Vagina (tissue), 2 donors: ENCODE data around the gene CHD9. TPM values are rescaled to one million over a fixed set of nuclear protein-coding genes. Genes with fewer than 3 reads are reported as not detected.

Source experiments
- DNase-seq, 2 donors: peaks; one replicate each; pipeline ENCODE4 v3.0.0-alpha.2; 2017; ENCODE audit errors: extremely low spot score in 2 of 2
- H3K27ac ChIP-seq: fragments of 200-600 bp; sonication (generic); one replicate; pipeline ENCODE4 v1.5.1; 2019
- H3K27me3 ChIP-seq: fragments of 200-600 bp; sonication (generic); one replicate; pipeline ENCODE4 v1.5.1; 2019
- H3K36me3 ChIP-seq, 2 donors: fragments of 200-600 bp; sonication (generic); one replicate each; pipeline ENCODE4 v1.5.1; 2017 to 2019
- H3K4me1 ChIP-seq: fragments of 200-600 bp; sonication (generic); one replicate; pipeline ENCODE4 v1.5.1; 2019
- H3K4me3 ChIP-seq, 2 donors: fragments of 200-600 bp; sonication (generic); 1 replicate in 1 of 2; 2 replicates in 1 of 2; pipeline ENCODE4 v1.5.1; 2016 to 2019
- H3K9me3 ChIP-seq: fragments of 200-600 bp; sonication (generic); one replicate; pipeline ENCODE4 v1.5.1; 2019
- POLR2A ChIP-seq, 2 donors: fragments of 450-650 bp; IDR thresholded peaks; one replicate each; pipeline ENCODE4 v1.6.1; 2017; ENCODE audit warnings: antibody characterized with exemption in 2 of 2, mild to moderate bottlenecking in 2 of 2, moderate library complexity in 2 of 2
- POLR2AphosphoS5 ChIP-seq, 2 donors: sonication (generic); formaldehyde crosslinking; IDR thresholded peaks; one replicate each; pipeline ENCODE4 v1.9.0; 2017; ENCODE audit warnings: antibody characterized with exemption in 2 of 2, mild to moderate bottlenecking in 2 of 2, low read depth in 1 of 2; ENCODE audit not compliant: insufficient read depth in 1 of 2
- intact Hi-C: fragments of 100-400 bp; cut with DNase I; formaldehyde crosslinking; loops from one replicate; pipeline ENCODE4 v1.15.1; 2023
- total RNA-seq: library from RNA; depleted of rRNA; stranded (reverse); fragments of >200 nt; gene quantifications from one replicate; pipeline ENCODE4 v1.2.3, GENCODE V29; 2016
- TF ChIP-seq, protein P1 (sequence below), 3 experiments: fragments of 450-650 bp in 2 of 3; fragments of 200-600 bp in 1 of 3; sonication (generic) in 1 of 3; IDR thresholded peaks; one replicate each; pipeline ENCODE4 v1.5.1; 2017 to 2019; ENCODE audit warnings: antibody characterized with exemption in 3 of 3, mild to moderate bottlenecking in 2 of 3, moderate library complexity in 2 of 3

The CHD9 gene
- total RNA-seq, 1 donor from 2014 or later = 77.6 TPM

GRCh38 chr16:53057658-53058057 lies 2.9 kb downstream of the CHD9 start:
- no peaks in the 10 kb centered on the region for H3K36me3 ChIP-seq
- no peaks in the 10 kb centered on the region for H3K27me3 ChIP-seq
- H3K4me3 ChIP-seq = no peak overlapping the region
- H3K9me3 ChIP-seq = no peaks in the 10 kb centered on the region
- TF ChIP-seq POLR2A (IDR thresholded peaks at IDR 0.05) = no peak
- TF ChIP-seq POLR2AphosphoS5 (IDR thresholded peaks at IDR 0.05; ENCODE audit: insufficient read depth in 1 of 2, low read depth in 1 of 2) = no peak
- TF ChIP-seq, protein P1, sequence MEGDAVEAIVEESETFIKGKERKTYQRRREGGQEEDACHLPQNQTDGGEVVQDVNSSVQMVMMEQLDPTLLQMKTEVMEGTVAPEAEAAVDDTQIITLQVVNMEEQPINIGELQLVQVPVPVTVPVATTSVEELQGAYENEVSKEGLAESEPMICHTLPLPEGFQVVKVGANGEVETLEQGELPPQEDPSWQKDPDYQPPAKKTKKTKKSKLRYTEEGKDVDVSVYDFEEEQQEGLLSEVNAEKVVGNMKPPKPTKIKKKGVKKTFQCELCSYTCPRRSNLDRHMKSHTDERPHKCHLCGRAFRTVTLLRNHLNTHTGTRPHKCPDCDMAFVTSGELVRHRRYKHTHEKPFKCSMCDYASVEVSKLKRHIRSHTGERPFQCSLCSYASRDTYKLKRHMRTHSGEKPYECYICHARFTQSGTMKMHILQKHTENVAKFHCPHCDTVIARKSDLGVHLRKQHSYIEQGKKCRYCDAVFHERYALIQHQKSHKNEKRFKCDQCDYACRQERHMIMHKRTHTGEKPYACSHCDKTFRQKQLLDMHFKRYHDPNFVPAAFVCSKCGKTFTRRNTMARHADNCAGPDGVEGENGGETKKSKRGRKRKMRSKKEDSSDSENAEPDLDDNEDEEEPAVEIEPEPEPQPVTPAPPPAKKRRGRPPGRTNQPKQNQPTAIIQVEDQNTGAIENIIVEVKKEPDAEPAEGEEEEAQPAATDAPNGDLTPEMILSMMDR (IDR thresholded peaks at IDR 0.05) = no peak
- H3K27ac ChIP-seq = no peak overlapping the region
- intact Hi-C loops = loop anchor here (10.0 kb wide), 3 partner anchors 77 to 147 kb away; no protein-coding TSS in a partner anchor
- no peak for DNase-seq
- H3K4me1 ChIP-seq = peaks cover 57% of the 10 kb centered on the region

DNA sequence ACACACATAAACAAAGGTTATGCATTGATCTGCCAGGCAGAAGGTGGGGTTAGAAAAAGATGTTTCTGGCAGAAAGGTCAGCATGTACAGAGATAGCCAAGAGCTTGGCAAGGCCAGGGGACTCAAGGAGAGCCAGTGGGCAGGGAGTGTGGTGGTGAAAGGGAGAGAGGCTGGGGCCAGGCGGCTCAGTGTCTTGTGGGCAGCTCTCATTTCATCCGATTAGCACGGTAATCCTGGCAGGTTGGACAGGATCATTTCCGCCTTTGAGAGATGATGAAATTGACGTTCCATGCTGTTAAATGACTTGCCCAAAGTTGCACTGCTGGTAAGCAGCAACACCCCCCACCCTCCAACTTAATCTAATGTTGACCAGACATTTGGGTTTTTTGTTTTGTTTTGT lies 3.6 kb downstream of the CHD9 start:
- Histone ChIP-seq H3K27me3 (no peaks in the 10 kb centered on the region), H3K36me3 (no peaks in the 10 kb centered on the region), H3K4me3 (no peak overlapping the region), H3K9me3 (no peaks in the 10 kb centered on the region), H3K27ac (no peak overlapping the region), H3K4me1 (peaks cover 55% of the 10 kb centered on the region)
- intact Hi-C loops = loop anchor here (10.0 kb wide), 3 partner anchors 76 to 146 kb away; no protein-coding TSS in a partner anchor
- DNase-seq = no peak
- TF ChIP-seq POLR2A (IDR thresholded peaks at IDR 0.05) (no peak), POLR2AphosphoS5 (IDR thresholded peaks at IDR 0.05; ENCODE audit: insufficient read depth in 1 of 2, low read depth in 1 of 2) (no peak)
- TF ChIP-seq, protein P1 (IDR thresholded peaks at IDR 0.05) = no peak

GRCh38 chr16:53058882-53059281 lies 4.1 kb downstream of the CHD9 start:
- Histone ChIP-seq H3K4me1 (peaks cover 55% of the 10 kb centered on the region), H3K9me3 (no peaks in the 10 kb centered on the region), H3K27ac (no peak overlapping the region), H3K27me3 (no peaks in the 10 kb centered on the region), H3K36me3 (no peaks in the 10 kb centered on the region), H3K4me3 (no peak overlapping the region)
- no peak for TF ChIP-seq POLR2A (IDR thresholded peaks at IDR 0.05)
- TF ChIP-seq, protein P1 (IDR thresholded peaks at IDR 0.05) = no peak
- TF ChIP-seq POLR2AphosphoS5 (IDR thresholded peaks at IDR 0.05; ENCODE audit: insufficient read depth in 1 of 2, low read depth in 1 of 2) = no peak
- intact Hi-C loops = loop anchor here (10.0 kb wide), 3 partner anchors 76 to 146 kb away; no protein-coding TSS in a partner anchor
- no peak for DNase-seq

DNA sequence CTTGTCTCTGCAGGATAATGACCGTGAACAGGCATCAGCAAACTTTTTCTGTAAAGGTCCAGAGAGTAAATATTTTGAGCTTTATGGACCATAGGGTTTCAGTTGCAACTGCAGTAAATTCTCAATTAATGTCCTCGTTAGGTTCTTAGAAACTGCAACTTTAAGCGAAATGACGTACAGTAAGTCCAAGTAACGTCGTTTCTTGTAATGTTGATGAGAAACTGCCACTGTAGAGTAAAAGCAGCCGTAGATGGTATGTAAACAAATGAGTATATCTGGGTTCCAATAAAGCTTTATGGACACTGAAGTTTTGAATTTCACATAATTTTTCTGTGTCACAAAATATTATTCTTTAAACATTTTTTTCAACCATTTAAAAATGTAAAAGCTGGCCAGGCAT lies 4.9 kb downstream of the CHD9 start:
- no peaks in the 10 kb centered on the region for H3K9me3 ChIP-seq
- TF ChIP-seq POLR2A (IDR thresholded peaks at IDR 0.05) (no peak), POLR2AphosphoS5 (IDR thresholded peaks at IDR 0.05; ENCODE audit: insufficient read depth in 1 of 2, low read depth in 1 of 2) (no peak)
- TF ChIP-seq, protein P1 (IDR thresholded peaks at IDR 0.05) = no peak
- intact Hi-C loops = loop anchor here (10.0 kb wide), 3 partner anchors 75 to 145 kb away; no protein-coding TSS in a partner anchor
- no peaks in the 10 kb centered on the region for H3K36me3 ChIP-seq
- H3K4me3 ChIP-seq = no peak overlapping the region
- DNase-seq = no peak
- no peaks in the 10 kb centered on the region for H3K27me3 ChIP-seq
- no peak overlapping the region for H3K27ac ChIP-seq
- peaks cover 49% of the 10 kb centered on the region for H3K4me1 ChIP-seq

GRCh38 chr16:53061256-53061655 lies 6.5 kb downstream of the CHD9 start:
- Histone ChIP-seq H3K4me3 (no peak overlapping the region), H3K9me3 (no peaks in the 10 kb centered on the region), H3K27me3 (no peaks in the 10 kb centered on the region), H3K4me1 (peaks cover 46% of the 10 kb centered on the region), H3K36me3 (no peaks in the 10 kb centered on the region), H3K27ac (no peak overlapping the region)
- TF ChIP-seq POLR2AphosphoS5 (IDR thresholded peaks at IDR 0.05; ENCODE audit: insufficient read depth in 1 of 2, low read depth in 1 of 2) (no peak), POLR2A (IDR thresholded peaks at IDR 0.05) (no peak)
- TF ChIP-seq, protein P1 (IDR thresholded peaks at IDR 0.05) = no peak
- no peak for DNase-seq
- intact Hi-C loops = no loop called here
